GM19025 (cell line): Measurements from ENCODE around the gene CYP19A1.
A peak's percentile ranks its signal among the peaks of the same experiment; 100 is the strongest.
"Not testable (repeated sequence)": the region's sequence is repeated elsewhere in the genome, so short reads cannot be mapped to it uniquely, and the experiment has no call there.

Experiments used
- ATAC-seq: cut with Tn5 transposase; IDR thresholded peaks from one replicate; pipeline ENCODE4 v1.9.1; 2021; ENCODE audit warnings: mild to moderate bottlenecking, low read depth, moderate library complexity; ENCODE audit not compliant: unreplicated experiment

The CYP19A1 gene

GRCh38 chr15:51266656-51267050 is 71.7 kb downstream of the CYP19A1 start:
- no peak for ATAC-seq

GRCh38 chr15:51265037-51265555 is 73.3 kb downstream of the CYP19A1 start:
- ATAC-seq, result no peak

GRCh38 chr15:51263726-51264125 is 74.7 kb downstream of the CYP19A1 start:
- ATAC-seq, result no peak

GRCh38 chr15:51263116-51263515 is 75.3 kb downstream of the CYP19A1 start:
- no peak for ATAC-seq

- ATAC-seq, result no peak
Measured at GRCh38 chr15:51262463-51262862, 75.9 kb downstream of the CYP19A1 start.

- not testable (repeated sequence) for ATAC-seq
Measured at GRCh38 chr15:51261113-51261512, 77.3 kb downstream of the CYP19A1 start.

GRCh38 chr15:51260202-51260601 is 78.2 kb downstream of the CYP19A1 start:
- ATAC-seq, result no peak

- no peak for ATAC-seq
Measured at GRCh38 chr15:51255533-51255932, 82.9 kb downstream of the CYP19A1 start.

GRCh38 chr15:51253366-51253765 is 85.0 kb downstream of the CYP19A1 start:
- no peak for ATAC-seq

GRCh38 chr15:51252671-51253070 is 85.7 kb downstream of the CYP19A1 start:
- no peak for ATAC-seq

GRCh38 chr15:51251556-51251955 is 86.8 kb downstream of the CYP19A1 start:
- no peak for ATAC-seq

GRCh38 chr15:51250217-51251011 is 88.0 kb downstream of the CYP19A1 start:
- ATAC-seq, result no peak

- no peak for ATAC-seq
Measured at GRCh38 chr15:51245628-51246027, 92.8 kb downstream of the CYP19A1 start.

- no peak for ATAC-seq
Measured at GRCh38 chr15:51244423-51244869, 94.0 kb downstream of the CYP19A1 start.

GRCh38 chr15:51243774-51244173 is 94.6 kb downstream of the CYP19A1 start:
- no peak for ATAC-seq

- no peak for ATAC-seq
Measured at GRCh38 chr15:51240066-51240465, 98.3 kb downstream of the CYP19A1 start.

- ATAC-seq, result no peak
Measured at GRCh38 chr15:51237816-51238215, 100.6 kb downstream of the CYP19A1 start.

- ATAC-seq, result no peak
Measured at GRCh38 chr15:51234176-51234927, 104.0 kb downstream of the CYP19A1 start.

GRCh38 chr15:51232581-51232980 is 105.8 kb downstream of the CYP19A1 start:
- no peak for ATAC-seq

- ATAC-seq, result no peak
Measured at GRCh38 chr15:51229907-51230330, 108.5 kb downstream of the CYP19A1 start.

- ATAC-seq, result peak; percentile 88
Measured at GRCh38 chr15:51227940-51228732, 110.3 kb downstream of the CYP19A1 start.
